ENCODE measurements around the gene TRAF4.
"Not testable (repeated sequence)": the region's sequence is repeated elsewhere in the genome, so short reads cannot be mapped to it uniquely, and the experiment has no call there.

Gene TRAF4

DNA sequence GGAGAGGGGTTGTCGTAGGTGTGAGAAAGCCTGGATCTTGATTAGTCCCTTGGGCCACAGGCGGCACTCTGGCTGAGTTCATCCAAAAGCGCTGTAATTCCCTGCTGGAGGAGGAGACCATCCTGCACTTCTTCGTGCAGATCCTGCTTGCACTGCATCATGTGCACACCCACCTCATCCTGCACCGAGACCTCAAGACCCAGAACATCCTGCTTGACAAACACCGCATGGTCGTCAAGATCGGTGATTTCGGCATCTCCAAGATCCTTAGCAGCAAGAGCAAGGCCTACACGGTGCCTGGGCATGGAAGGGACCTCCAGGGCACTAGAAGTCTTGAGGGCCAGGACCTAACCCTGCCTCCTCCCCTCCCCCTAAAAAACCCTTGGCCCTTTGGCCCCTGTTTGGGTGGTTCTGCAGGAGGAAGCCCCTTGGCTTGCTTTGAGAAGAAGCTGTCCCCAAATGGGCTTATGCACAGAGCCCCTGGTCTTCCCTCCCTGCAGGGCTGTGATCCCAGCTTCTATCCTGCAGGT is 9.0 kb upstream of the TRAF4 start:
- no peaks in the 10 kb centered on the region for H3K9me3 ChIP-seq (ENCODE audit: control insufficient read depth, insufficient read depth, low read length)

DNA sequence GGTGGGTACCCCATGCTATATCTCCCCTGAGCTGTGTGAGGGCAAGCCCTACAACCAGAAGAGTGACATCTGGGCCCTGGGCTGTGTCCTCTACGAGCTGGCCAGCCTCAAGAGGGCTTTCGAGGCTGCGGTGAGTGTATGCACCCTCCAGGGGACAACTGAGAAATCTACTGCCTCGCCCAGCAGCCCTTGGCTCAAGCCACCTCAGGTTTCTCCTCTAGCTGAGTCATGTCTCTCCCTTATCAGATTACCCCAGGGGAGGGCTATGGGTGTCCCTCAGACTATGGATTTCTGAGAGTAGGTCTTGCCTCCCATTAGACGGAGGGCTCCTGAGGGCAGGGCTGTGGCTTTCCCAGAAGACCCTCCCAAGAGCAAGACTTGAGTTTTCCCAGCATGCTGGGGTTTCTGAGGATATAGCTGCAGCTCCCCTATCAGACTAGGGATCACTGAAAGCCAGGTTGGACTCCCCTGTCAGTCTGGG is 8.5 kb upstream of the TRAF4 start:
- Histone ChIP-seq H3K4me3 (ENCODE audit: low read length) (no peak overlapping the region), H3K4me1 (ENCODE audit: control insufficient read depth, insufficient read depth, low read length) (no peaks in the 10 kb centered on the region), H3K9me3 (ENCODE audit: control insufficient read depth, insufficient read depth, low read length) (no peaks in the 10 kb centered on the region), H3K36me3 (ENCODE audit: control insufficient read depth, insufficient read depth, low read length) (peaks cover 3% of the 10 kb centered on the region), H3K27me3 (ENCODE audit: control insufficient read depth, insufficient read depth, low read length) (no peaks in the 10 kb centered on the region), H3K27ac (ENCODE audit: low read length) (no peak overlapping the region)
- DNase-seq (ENCODE audit: low read depth, low spot score) = no peak
- no CpG with 5 or more reads among the region's 5 CpGs for WGBS (ENCODE audit: insufficient coverage, insufficient read length)

More for the DNA sequence above, 9.0 kb upstream of the TRAF4 start:
- Histone ChIP-seq H3K4me1 (ENCODE audit: control insufficient read depth, insufficient read depth, low read length) (no peaks in the 10 kb centered on the region), H3K36me3 (ENCODE audit: control insufficient read depth, insufficient read depth, low read length) (peaks cover 3% of the 10 kb centered on the region), H3K27me3 (ENCODE audit: control insufficient read depth, insufficient read depth, low read length) (no peaks in the 10 kb centered on the region), H3K27ac (ENCODE audit: low read length) (no peak overlapping the region), H3K4me3 (ENCODE audit: low read length) (no peak overlapping the region)
- WGBS (ENCODE audit: insufficient coverage, insufficient read length) = no CpG with 5 or more reads among the region's 10 CpGs
- DNase-seq (ENCODE audit: low read depth, low spot score) = no peak

DNA sequence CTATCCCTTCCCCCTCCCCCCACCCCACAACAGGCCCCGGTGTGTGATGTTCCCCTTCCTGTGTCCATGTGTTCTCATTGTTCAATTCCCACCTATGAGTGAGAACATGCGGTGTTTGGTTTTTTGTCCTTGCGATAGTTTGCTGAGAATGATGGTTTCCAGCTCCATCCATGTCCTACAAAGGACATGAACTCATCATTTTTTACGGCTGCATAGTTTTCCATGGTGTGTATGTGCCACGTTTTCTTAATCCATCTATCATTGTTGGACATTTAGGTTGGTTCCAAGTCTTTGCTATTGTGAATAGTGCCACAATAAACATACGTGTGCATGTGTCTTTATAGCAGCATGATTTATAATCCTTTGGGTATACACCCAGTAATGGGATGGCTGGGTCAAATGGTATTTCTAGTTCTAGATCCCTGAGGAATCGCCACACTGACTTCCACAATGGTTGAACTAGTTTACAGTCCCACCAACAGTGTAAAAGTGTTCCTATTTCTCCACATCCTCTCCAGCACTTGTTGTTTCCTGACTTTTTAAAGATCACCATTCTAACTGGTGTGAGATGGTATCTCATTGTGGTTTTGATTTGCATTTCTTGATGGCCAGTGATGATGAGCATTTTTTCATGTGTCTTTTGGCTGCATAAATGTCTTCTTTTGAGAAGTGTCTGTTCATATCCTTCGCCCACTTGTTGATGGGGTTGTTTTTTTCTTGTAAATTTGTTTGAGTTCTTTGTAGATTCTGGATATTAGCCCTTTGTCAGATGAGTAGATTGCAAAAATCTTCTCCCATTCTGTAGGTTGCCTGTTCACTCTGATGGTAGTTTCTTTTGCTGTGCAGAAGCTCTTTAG is 7.7 kb upstream of the TRAF4 start:
- H3K27ac ChIP-seq (ENCODE audit: low read length); H3K4me1 ChIP-seq (ENCODE audit: control insufficient read depth, insufficient read depth, low read length); H3K4me3 ChIP-seq (ENCODE audit: low read length); DNase-seq (ENCODE audit: low read depth, low spot score); H3K27me3 ChIP-seq (ENCODE audit: control insufficient read depth, insufficient read depth, low read length); H3K36me3 ChIP-seq (ENCODE audit: control insufficient read depth, insufficient read depth, low read length); H3K9me3 ChIP-seq (ENCODE audit: control insufficient read depth, insufficient read depth, low read length): not testable (repeated sequence)
- WGBS (ENCODE audit: insufficient coverage, insufficient read length) = no CpG with 5 or more reads among the region's 8 CpGs

DNA sequence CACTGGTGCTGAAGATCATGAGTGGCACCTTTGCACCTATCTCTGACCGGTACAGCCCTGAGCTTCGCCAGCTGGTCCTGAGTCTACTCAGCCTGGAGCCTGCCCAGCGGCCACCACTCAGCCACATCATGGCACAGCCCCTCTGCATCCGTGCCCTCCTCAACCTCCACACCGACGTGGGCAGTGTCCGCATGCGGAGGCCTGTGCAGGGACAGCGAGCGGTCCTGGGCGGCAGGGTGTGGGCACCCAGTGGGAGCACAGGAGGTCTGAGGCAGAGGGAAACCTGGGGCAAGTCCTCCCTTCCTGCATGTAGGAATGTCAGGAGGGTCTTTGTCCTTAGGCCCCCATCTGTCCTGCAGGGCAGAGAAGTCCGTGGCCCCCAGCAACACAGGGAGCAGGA is 6.5 kb upstream of the TRAF4 start:
- DNase-seq (ENCODE audit: low read depth, low spot score) = no peak
- Histone ChIP-seq H3K36me3 (ENCODE audit: control insufficient read depth, insufficient read depth, low read length) (peaks cover 5% of the 10 kb centered on the region), H3K27me3 (ENCODE audit: control insufficient read depth, insufficient read depth, low read length) (no peaks in the 10 kb centered on the region), H3K4me3 (ENCODE audit: low read length) (no peak overlapping the region), H3K9me3 (ENCODE audit: control insufficient read depth, insufficient read depth, low read length) (no peaks in the 10 kb centered on the region), H3K27ac (ENCODE audit: low read length) (no peak overlapping the region), H3K4me1 (ENCODE audit: control insufficient read depth, insufficient read depth, low read length) (no peaks in the 10 kb centered on the region)
- no CpG with 5 or more reads among the region's 12 CpGs for WGBS (ENCODE audit: insufficient coverage, insufficient read length)

DNA sequence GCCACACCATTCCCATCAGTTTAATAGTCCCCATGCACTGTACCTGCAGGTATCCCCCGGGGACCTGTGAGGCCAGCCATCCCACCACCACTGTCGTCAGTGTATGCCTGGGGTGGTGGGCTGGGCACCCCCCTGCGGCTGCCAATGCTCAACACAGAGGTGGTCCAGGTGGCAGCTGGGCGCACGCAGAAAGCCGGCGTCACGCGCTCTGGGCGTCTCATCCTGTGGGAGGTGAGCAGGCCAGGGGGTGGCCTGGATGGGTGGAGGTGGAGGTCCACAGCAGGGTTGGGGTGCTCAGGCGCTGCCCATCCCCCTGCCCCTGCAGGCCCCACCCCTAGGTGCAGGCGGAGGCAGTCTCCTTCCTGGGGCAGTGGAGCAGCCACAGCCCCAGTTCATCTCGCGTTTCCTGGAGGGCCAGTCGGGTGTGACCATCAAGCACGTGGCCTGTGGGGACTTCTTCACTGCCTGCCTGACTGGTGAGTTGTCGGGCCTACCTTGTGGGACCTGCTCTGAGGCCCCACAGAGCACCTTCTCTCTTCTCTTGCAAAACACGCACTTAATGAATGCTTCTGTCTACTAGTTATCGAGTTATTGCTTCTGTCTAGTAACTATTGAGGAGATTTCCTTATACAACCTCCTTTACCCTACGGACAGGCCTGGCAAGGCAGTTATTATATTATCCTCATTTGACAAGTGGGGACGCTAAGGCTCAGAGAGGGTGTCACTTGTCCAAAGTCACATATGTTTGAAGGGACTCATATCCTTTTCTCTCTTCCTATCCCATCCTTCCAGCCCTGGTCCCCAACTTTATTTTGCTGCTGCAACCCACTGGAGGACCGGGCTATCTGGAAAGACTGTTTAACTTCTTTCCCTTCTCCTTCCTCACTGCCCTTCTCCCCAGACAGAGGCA is 5.8 kb upstream of the TRAF4 start:
- Histone ChIP-seq H3K27ac (ENCODE audit: low read length) (no peak overlapping the region), H3K9me3 (ENCODE audit: control insufficient read depth, insufficient read depth, low read length) (no peaks in the 10 kb centered on the region), H3K27me3 (ENCODE audit: control insufficient read depth, insufficient read depth, low read length) (no peaks in the 10 kb centered on the region), H3K4me1 (ENCODE audit: control insufficient read depth, insufficient read depth, low read length) (no peaks in the 10 kb centered on the region), H3K4me3 (ENCODE audit: low read length) (no peak overlapping the region), H3K36me3 (ENCODE audit: control insufficient read depth, insufficient read depth, low read length) (peaks cover 5% of the 10 kb centered on the region)
- WGBS (ENCODE audit: insufficient coverage, insufficient read length) = no CpG with 5 or more reads among the region's 22 CpGs
- DNase-seq (ENCODE audit: low read depth, low spot score) = no peak

DNA sequence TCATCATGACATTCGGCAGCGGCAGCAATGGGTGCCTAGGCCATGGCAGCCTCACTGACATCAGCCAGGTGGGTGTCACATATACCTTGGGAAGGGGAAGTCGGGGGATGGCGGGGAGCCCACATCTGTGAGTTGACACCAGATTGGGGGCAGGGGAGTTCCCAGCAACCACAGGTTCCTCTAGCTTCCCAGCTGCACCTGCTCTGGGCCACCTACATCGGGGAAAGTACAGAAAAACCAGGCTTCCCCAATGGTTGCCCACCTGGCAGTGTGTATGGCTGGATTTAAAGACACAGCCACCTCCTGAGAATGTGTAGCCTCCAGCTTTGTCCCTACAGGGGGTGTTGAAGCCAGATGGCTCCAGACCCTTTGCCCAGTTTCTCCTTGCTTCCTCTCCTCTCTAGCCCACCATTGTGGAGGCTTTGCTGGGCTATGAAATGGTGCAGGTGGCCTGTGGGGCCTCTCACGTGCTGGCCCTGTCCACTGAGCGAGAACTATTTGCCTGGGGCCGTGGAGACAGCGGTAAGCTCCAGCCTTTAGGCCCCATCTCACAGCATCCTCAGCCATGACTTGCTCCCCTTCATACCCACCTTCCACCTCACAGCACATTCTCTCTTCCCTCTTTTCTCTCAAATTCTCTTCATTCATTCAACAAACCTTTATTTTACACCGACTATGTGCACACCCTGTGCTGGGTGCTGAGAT is 5.0 kb upstream of the TRAF4 start:
- Histone ChIP-seq H3K4me1 (ENCODE audit: control insufficient read depth, insufficient read depth, low read length) (no peaks in the 10 kb centered on the region), H3K4me3 (ENCODE audit: low read length) (no peak overlapping the region), H3K36me3 (ENCODE audit: control insufficient read depth, insufficient read depth, low read length) (peaks cover 5% of the 10 kb centered on the region), H3K27ac (ENCODE audit: low read length) (no peak overlapping the region), H3K9me3 (ENCODE audit: control insufficient read depth, insufficient read depth, low read length) (no peaks in the 10 kb centered on the region), H3K27me3 (ENCODE audit: control insufficient read depth, insufficient read depth, low read length) (no peaks in the 10 kb centered on the region)
- 100% methylated on average over 1 of the region's 10 CpGs for WGBS (ENCODE audit: insufficient coverage, insufficient read length)
- DNase-seq (ENCODE audit: low read depth, low spot score) = no peak

DNA sequence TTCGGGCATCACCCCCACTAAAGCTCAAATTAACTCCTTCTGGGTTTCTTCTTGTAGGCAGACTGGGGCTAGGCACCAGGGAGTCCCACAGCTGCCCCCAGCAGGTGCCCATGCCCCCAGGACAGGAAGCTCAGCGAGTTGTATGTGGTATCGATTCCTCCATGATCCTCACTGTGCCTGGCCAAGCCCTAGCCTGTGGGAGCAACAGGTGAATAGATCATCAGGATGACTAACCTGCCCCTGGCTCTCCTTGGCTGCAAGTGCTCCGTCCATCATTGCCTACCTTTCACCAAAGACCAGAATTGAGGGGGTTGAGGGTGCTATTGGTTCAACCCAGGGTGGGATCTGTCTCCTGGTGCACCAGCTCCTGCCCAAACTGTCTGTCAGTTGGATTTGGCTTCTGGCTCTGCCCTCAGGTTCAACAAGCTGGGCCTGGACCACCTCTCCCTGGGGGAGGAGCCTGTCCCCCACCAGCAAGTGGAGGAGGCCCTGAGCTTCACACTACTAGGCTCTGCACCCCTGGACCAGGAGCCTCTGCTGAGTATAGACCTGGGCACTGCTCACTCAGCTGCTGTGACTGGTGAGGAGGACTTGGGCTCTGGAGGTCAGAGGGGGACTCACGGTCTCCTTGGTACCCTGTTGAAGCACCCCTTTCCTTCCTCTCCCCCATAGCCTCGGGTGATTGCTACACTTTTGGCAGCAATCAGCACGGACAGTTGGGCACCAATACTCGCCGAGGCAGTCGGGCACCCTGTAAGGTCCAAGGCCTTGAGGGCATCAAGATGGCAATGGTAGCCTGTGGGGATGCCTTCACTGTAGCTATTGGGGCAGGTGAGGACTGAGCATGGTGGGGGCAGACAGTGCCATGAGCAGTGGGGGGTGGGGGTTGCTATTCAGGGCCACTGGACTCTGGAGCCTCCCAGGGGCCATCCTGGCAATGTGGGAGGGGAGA is 3.1 kb upstream of the TRAF4 start:
- no peak for DNase-seq (ENCODE audit: low read depth, low spot score)
- no CpG with 5 or more reads among the region's 10 CpGs for WGBS (ENCODE audit: insufficient coverage, insufficient read length)
- Histone ChIP-seq H3K9me3 (ENCODE audit: control insufficient read depth, insufficient read depth, low read length) (no peaks in the 10 kb centered on the region), H3K27ac (ENCODE audit: low read length) (no peak overlapping the region), H3K4me3 (ENCODE audit: low read length) (no peak overlapping the region), H3K36me3 (ENCODE audit: control insufficient read depth, insufficient read depth, low read length) (peaks cover 5% of the 10 kb centered on the region), H3K27me3 (ENCODE audit: control insufficient read depth, insufficient read depth, low read length) (no peaks in the 10 kb centered on the region), H3K4me1 (ENCODE audit: control insufficient read depth, insufficient read depth, low read length) (no peaks in the 10 kb centered on the region; the same call in 1 of the 2 replicates)

DNA sequence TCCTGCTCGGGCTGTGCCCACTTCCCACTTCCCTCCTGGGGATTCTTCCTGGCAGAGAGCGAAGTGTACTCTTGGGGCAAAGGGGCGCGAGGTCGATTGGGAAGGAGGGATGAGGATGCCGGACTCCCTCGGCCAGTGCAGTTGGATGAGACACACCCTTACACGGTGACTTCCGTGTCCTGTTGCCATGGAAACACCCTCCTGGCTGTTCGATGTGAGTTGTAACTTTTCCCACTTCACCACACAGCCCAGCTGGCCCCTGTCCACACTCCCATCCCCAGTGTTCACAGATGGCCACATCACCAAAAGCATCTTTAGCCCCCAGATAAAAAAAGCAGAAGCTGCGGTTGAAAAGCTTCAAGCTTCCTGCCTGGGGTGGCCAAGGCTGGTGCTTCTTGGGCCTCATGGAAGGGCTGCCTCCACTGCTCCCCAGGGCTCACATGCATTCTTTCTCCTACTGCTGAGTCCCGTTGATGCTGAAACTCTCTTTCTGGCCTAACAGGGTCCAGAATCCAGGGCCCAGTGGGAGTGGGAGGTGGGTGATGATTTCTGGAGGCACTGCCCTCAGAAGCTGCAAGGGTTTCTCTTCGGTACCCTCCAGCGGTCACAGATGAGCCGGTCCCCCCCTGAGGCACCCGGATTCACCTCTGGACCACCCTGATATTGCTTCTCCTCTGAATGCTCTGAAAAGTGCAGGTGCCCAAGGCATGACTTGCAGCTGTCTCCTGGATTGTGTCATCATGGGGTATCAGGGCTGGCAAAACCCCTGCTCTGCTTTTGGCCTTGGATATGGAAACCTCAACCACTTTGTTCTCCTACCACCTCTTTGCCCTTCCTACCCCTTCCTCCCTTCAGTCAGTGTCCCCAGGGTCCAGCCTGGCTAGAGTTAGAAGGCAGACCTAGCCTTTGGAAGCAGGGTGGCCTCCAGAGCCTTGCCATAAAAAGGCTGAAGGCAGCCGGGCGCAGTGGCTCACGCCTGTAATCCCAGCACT is 2.2 kb upstream of the TRAF4 start:
- no peak overlapping the region for H3K27ac ChIP-seq (ENCODE audit: low read length)
- peaks cover 8% of the 10 kb centered on the region for H3K36me3 ChIP-seq (ENCODE audit: control insufficient read depth, insufficient read depth, low read length)
- no peak for DNase-seq (ENCODE audit: low read depth, low spot score)
- peaks cover 9% of the 10 kb centered on the region for H3K4me1 ChIP-seq (ENCODE audit: control insufficient read depth, insufficient read depth, low read length)
- WGBS (ENCODE audit: insufficient coverage, insufficient read length) = no CpG with 5 or more reads among the region's 19 CpGs
- no peaks in the 10 kb centered on the region for H3K27me3 ChIP-seq (ENCODE audit: control insufficient read depth, insufficient read depth, low read length)
- H3K4me3 ChIP-seq (ENCODE audit: low read length) = no peak overlapping the region
- no peaks in the 10 kb centered on the region for H3K9me3 ChIP-seq (ENCODE audit: control insufficient read depth, insufficient read depth, low read length)

Measured in iPS DF 6.9 (cell line).